HepG2 (cell line): ENCODE measurements around the gene CD4. TPM values are rescaled to one million over a fixed set of nuclear protein-coding genes. Genes with fewer than 3 reads are reported as not detected.

Experiments
- ATAC-seq: fragments of 200-7000 bp; cut with Tn5 transposase; 3 replicates; pipeline ENCODE4 v1.9.1; 2020; ENCODE audit warnings: mild to moderate bottlenecking, moderate library complexity
- BruUV-seq: library from RNA; stranded (reverse); fragments of 400-500 nt; replicated peaks from 2 replicates; lab custom pipeline; 2021; lab: Mats Ljungman, UMichigan
- CTCF ChIA-PET: fragments of 300-600 bp; formaldehyde crosslinking; extraction: SDS; loops from one replicate; lab custom pipeline; 2021; ENCODE audit warnings: low total read pairs, inconsistent platforms, low intra/inter-chr PET ratio; lab: Yijun Ruan, JAX
- POLR2A ChIA-PET: fragments of 350-600 bp; sonication (Branson Sonifier 250); formaldehyde crosslinking; loops from one replicate; lab custom pipeline; 2020; ENCODE audit warnings: antibody characterized with exemption, inconsistent platforms; lab: Yijun Ruan, JAX
- DNase-seq: peaks from one replicate; pipeline ENCODE4 v3.0.0-alpha.2; 2015; ENCODE audit warnings: low spot score
- FAIRE-seq: peaks from 3 replicates; lab custom pipeline; 2011; peaks lifted over from hg19 to GRCh38; lab: Jason Lieb, UNC
- H2AFZ ChIP-seq: one replicate; pipeline ENCODE4 v1.6.1; 2011; ENCODE audit warnings: low read length, inconsistent platforms
- H3K27ac ChIP-seq: fragments of 300-600 bp; 3 replicates; pipeline ENCODE4 v1.8.0; 2011; ENCODE audit warnings: mixed run types, mild to moderate bottlenecking, mixed read lengths, low read length, inconsistent platforms; ENCODE audit not compliant: insufficient read depth; ENCODE audit errors: extremely low read length
- H3K27me3 ChIP-seq, 2 experiments: fragments of 200-600 bp in 1 of 2; 2 replicates in 1 of 2; 3 replicates in 1 of 2; pipeline versions ENCODE4 v1.6.0 to v1.8.0; 2011; ENCODE audit warnings: low read length in 2 of 2, mild to moderate bottlenecking in 2 of 2, moderate library complexity in 2 of 2, inconsistent platforms in 1 of 2; ENCODE audit not compliant: insufficient read depth in 2 of 2, control insufficient read depth in 1 of 2
- H3K36me3 ChIP-seq, 2 experiments: fragments of 200-600 bp in 1 of 2; replicated peaks in 1 of 2; 2 replicates in 1 of 2; 3 replicates in 1 of 2; pipeline versions ENCODE4 v1.5.1 to v1.8.0; 2011; ENCODE audit warnings: low read length in 2 of 2, inconsistent platforms in 1 of 2; ENCODE audit not compliant: insufficient read depth in 2 of 2, control insufficient read depth in 1 of 2
- H3K4me1 ChIP-seq: 2 replicates; pipeline ENCODE4 v1.5.1; 2012; ENCODE audit warnings: low read length, inconsistent platforms; ENCODE audit not compliant: insufficient read depth
- H3K4me2 ChIP-seq: 2 replicates; pipeline ENCODE4 v1.6.0; 2011; ENCODE audit warnings: low read depth, low read length, inconsistent platforms
- H3K4me3 ChIP-seq, 3 experiments: fragments of 200-600 bp in 1 of 3; sonication (generic), shearing (Covaris generic) in 1 of 3; replicated peaks in 1 of 3; 2 replicates each; pipeline ENCODE4 v1.5.1; 2011 to 2016; ENCODE audit warnings: low read length in 3 of 3, inconsistent platforms in 2 of 3, low read depth in 2 of 3, mild to moderate bottlenecking in 2 of 3, control low read depth in 1 of 3, mixed read lengths in 1 of 3; ENCODE audit not compliant: insufficient read depth in 1 of 3
- H3K79me2 ChIP-seq: one replicate; pipeline ENCODE4 v1.6.1; 2011; ENCODE audit warnings: low read length, inconsistent platforms; ENCODE audit not compliant: insufficient read depth
- H3K9ac ChIP-seq: 2 replicates; pipeline ENCODE4 v1.6.0; 2011; ENCODE audit warnings: mild to moderate bottlenecking, low read depth, low read length, inconsistent platforms; ENCODE audit not compliant: insufficient read depth
- H3K9me3 ChIP-seq: 2 replicates; pipeline ENCODE4 v1.5.1; 2012; ENCODE audit warnings: mild to moderate bottlenecking, low read length
- H4K20me1 ChIP-seq: 2 replicates; pipeline ENCODE4 v1.6.0; 2011; ENCODE audit warnings: inconsistent platforms, mild to moderate bottlenecking, low read length, moderate library complexity; ENCODE audit not compliant: insufficient read depth
- ATF7-NPFF ChIP-seq: sonication (generic); formaldehyde crosslinking; IDR thresholded peaks from 2 replicates; pipeline ENCODE4 v1.8.1; 2023; ENCODE audit warnings: mild to moderate bottlenecking, low read depth, missing genetic modification reagents, moderate library complexity
- HCFC1 ChIP-seq: fragments of 150-350 bp; IDR thresholded peaks from 2 replicates; pipeline ENCODE4 v1.6.1; 2014; ENCODE audit warnings: low read depth, low read length
- ISL2 ChIP-seq: sonication (generic); formaldehyde crosslinking; IDR thresholded peaks from 2 replicates; pipeline ENCODE4 v1.5.0; 2020; ENCODE audit warnings: missing genetic modification reagents
- PHF21A ChIP-seq: sonication (generic); formaldehyde crosslinking; IDR thresholded peaks from 2 replicates; pipeline ENCODE4 v1.5.0; 2020; ENCODE audit warnings: mild to moderate bottlenecking, missing genetic modification reagents
- SP1 ChIP-seq, 2 experiments: fragments of 450-650 bp in 1 of 2; sonication (generic) in 1 of 2; formaldehyde crosslinking in 1 of 2; IDR thresholded peaks; 2 replicates each; pipeline versions ENCODE4 v1.4.0 to v1.6.1; 2016 to 2020; ENCODE audit warnings: missing genetic modification reagents in 1 of 2
- SRSF4 ChIP-seq: fragments of 200-400 bp; formaldehyde crosslinking; IDR thresholded peaks from one replicate; pipeline ENCODE4 v1.6.1; 2018; ENCODE audit warnings: mild to moderate bottlenecking, low read depth, low read length, moderate library complexity; ENCODE audit not compliant: poor library complexity, severe bottlenecking
- SRY ChIP-seq: sonication (generic); formaldehyde crosslinking; IDR thresholded peaks from 2 replicates; pipeline ENCODE4 v1.8.0; 2022; ENCODE audit warnings: mild to moderate bottlenecking, missing genetic modification reagents
- STAG1 ChIP-seq: sonication (generic); formaldehyde crosslinking; IDR thresholded peaks from 2 replicates; pipeline ENCODE4 v1.4.0; 2020; ENCODE audit warnings: missing genetic modification reagents
- YY1 ChIP-seq: IDR thresholded peaks from 2 replicates; pipeline ENCODE4 v1.6.1; 2011; ENCODE audit warnings: low read length, low read depth, moderate library complexity, mild to moderate bottlenecking; ENCODE audit not compliant: insufficient read depth, insufficient replicate concordance
- ZFP41 ChIP-seq: sonication (generic); formaldehyde crosslinking; IDR thresholded peaks from 2 replicates; pipeline ENCODE4 v1.4.0; 2020; ENCODE audit warnings: mild to moderate bottlenecking, missing genetic modification reagents, borderline replicate concordance
- ZNF225 ChIP-seq: sonication (generic); formaldehyde crosslinking; IDR thresholded peaks from 2 replicates; pipeline ENCODE4 v1.4.0; 2020; ENCODE audit warnings: mild to moderate bottlenecking, missing genetic modification reagents
- WGBS: methylation state at CpG from one replicate; pipeline ENCODE4 v1.1.6; 2017; ENCODE audit warnings: low lambda C conversion rate; 5-methylcytosine and 5-hydroxymethylcytosine counted together
- in situ Hi-C: cut with HindIII; loops from 2 replicates; pipeline ENCODE4 v1.10.0; 2017; ENCODE audit warnings: low pct_unique_long_range_greater_than_20kb; ENCODE audit not compliant: extremely low pct_ligation_motif_present
- intact Hi-C: fragments of 100-400 bp; cut with micrococcal nuclease; formaldehyde crosslinking; loops from one replicate; pipeline ENCODE4 v1.10.0; 2022; ENCODE audit not compliant: unreplicated experiment
- polyA plus RNA-seq, 8 experiments: library from polyadenylated mRNA; depleted of rRNA in 3 of 8; stranded (reverse) in 7 of 8; unstranded in 1 of 8; fragments of >200 nt; fragmentation: Illumina TruSeq in 4 of 8; extraction: Trizol in 4 of 8; gene quantifications; 2 replicates each; pipeline versions ENCODE4 v1.2.1 to v1.2.3, GENCODE V29; 2011 to 2016; ENCODE audit warnings: low read depth in 4 of 8, missing spikeins in 1 of 8, mixed read lengths in 1 of 8; ENCODE audit not compliant: insufficient read depth in 1 of 8
- total RNA-seq, 5 experiments: library from RNA; depleted of rRNA; stranded (reverse); fragments of >200 nt; fragmentation: Illumina TruSeq; extraction: Trizol; gene quantifications; 2 replicates each; pipeline ENCODE4 v1.2.3, GENCODE V29; 2016; ENCODE audit warnings: low read depth in 1 of 5
- TF ChIP-seq, protein P1 (sequence below): sonication (generic); formaldehyde crosslinking; IDR thresholded peaks from 2 replicates; pipeline ENCODE4 v1.4.0; 2020; ENCODE audit warnings: mild to moderate bottlenecking, missing genetic modification reagents
- TF ChIP-seq, protein P2 (sequence below): IDR thresholded peaks from 2 replicates; pipeline ENCODE4 v1.6.1; 2018; ENCODE audit warnings: missing genetic modification reagents, mild to moderate bottlenecking, missing compliant biosample characterization
- TF ChIP-seq, protein P3 (sequence below): conservative IDR thresholded peaks from 2 replicates; pipeline ENCODE4 v1.6.1; 2018; ENCODE audit warnings: missing genetic modification reagents

Gene CD4
- total and polyA plus RNA-seq, 2 of the 13 experiments (the other 11 are each of a cell fraction or from before 2014, with no cell fraction given): 0.07 to 0.95 TPM

DNA sequence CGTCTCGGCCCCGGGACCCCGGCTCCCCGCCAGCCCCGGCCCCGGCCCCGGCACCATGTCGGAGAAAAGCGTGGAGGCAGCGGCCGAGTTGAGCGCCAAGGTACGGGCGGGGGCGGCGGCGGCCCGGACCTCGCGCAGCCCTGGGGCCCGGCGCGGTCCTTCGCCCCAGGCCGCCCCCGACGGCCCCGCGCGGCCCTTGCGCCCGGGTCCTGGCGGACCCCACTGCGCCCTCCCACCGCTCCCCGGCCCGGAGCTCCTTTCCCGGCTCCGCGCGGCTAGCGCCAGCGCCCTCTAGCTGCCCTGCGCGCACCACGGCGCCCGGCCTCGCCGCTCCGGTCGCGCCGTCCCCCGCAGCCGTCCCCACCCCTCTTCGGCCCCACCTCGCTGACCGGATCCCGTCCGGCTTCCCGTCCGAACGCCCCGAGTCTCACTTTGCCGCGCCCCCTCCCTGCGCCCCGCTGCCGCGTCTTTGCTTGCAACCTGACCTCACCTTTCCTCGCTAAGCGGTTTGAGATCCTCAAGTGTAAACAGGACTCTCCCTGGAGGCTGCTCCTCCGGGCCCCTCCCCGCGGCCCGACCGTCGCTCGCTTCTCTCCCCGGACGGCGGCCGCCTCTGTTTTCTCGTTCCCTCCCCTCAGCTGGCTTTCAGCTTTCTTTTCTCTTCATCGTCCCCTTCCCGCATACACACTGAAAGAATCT is 22.5 kb upstream of the CD4 start:
- Histone ChIP-seq H3K9ac (peak overlapping the region; percentile 90), H3K27me3 (no peaks in the 10 kb centered on the region), H2AFZ (no peak overlapping the region), H3K27ac (peak overlapping the region; percentile 88), H3K4me1 (peaks cover 74% of the 10 kb centered on the region), H3K9me3 (no peaks in the 10 kb centered on the region), H3K36me3 (peaks cover 0 to 11% of the 10 kb centered on the region in 2 experiments; a peak in 1 of 5 replicates), H3K79me2 (peaks cover 20% of the 10 kb centered on the region), H3K4me3 (peak overlapping the region; percentile 81 to 91 (median 86)), H3K4me2 (peak overlapping the region; percentile 93), H4K20me1 (0 out of 2 replicates have a peak, but pooled peaks cover 6% of the 10 kb centered on the region)
- ChIA-PET CTCF (interaction anchor here (1.2 to 2.3 kb wide), 2 partner anchors 13 kb away, joined by 4 to 13 read pairs; partner anchors contain the start of gene MLF2), POLR2A (interaction anchor here (0.5 to 8.3 kb wide), 13 partner anchors 10 to 179 kb away, joined by 3 to 162 read pairs (median 6); partner anchors contain the start of genes C12orf57, CD4, CDCA3 and COPS7A)
- under 1% methylated on average over 29 of the region's 88 CpGs for WGBS
- peak; percentile 44 for DNase-seq
- in situ Hi-C loops: no loop called here
- intact Hi-C loops: no loop called here
- no TSS peak for BruUV-seq
- FAIRE-seq: no peak
- ATAC-seq: peak; percentile 62
- no peak for TF ChIP-seq SRSF4
- TF ChIP-seq ATF7-NPFF (CRISPR knock-in tag): 0 out of 2 replicates have a peak, but pooled peaks have one; percentile 25
- peak; percentile 67 for TF ChIP-seq YY1
- TF ChIP-seq, protein P1, sequence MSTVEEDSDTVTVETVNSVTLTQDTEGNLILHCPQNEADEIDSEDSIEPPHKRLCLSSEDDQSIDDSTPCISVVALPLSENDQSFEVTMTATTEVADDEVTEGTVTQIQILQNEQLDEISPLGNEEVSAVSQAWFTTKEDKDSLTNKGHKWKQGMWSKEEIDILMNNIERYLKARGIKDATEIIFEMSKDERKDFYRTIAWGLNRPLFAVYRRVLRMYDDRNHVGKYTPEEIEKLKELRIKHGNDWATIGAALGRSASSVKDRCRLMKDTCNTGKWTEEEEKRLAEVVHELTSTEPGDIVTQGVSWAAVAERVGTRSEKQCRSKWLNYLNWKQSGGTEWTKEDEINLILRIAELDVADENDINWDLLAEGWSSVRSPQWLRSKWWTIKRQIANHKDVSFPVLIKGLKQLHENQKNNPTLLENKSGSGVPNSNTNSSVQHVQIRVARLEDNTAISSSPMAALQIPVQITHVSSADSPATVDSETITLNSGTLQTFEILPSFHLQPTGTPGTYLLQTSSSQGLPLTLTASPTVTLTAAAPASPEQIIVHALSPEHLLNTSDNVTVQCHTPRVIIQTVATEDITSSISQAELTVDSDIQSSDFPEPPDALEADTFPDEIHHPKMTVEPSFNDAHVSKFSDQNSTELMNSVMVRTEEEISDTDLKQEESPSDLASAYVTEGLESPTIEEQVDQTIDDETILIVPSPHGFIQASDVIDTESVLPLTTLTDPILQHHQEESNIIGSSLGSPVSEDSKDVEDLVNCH (CRISPR knock-in tag): no peak
- TF ChIP-seq ZNF225 (CRISPR knock-in tag): no peak
- no peak for TF ChIP-seq SRY (CRISPR knock-in tag)
- 0 out of 2 replicates have a peak, but pooled peaks have one; percentile 5 for TF ChIP-seq PHF21A (CRISPR knock-in tag)
- TF ChIP-seq ZFP41: no peak
- TF ChIP-seq, protein P2, sequence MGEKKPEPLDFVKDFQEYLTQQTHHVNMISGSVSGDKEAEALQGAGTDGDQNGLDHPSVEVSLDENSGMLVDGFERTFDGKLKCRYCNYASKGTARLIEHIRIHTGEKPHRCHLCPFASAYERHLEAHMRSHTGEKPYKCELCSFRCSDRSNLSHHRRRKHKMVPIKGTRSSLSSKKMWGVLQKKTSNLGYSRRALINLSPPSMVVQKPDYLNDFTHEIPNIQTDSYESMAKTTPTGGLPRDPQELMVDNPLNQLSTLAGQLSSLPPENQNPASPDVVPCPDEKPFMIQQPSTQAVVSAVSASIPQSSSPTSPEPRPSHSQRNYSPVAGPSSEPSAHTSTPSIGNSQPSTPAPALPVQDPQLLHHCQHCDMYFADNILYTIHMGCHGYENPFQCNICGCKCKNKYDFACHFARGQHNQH (CRISPR knock-in tag): no peak
- TF ChIP-seq, protein P3, sequence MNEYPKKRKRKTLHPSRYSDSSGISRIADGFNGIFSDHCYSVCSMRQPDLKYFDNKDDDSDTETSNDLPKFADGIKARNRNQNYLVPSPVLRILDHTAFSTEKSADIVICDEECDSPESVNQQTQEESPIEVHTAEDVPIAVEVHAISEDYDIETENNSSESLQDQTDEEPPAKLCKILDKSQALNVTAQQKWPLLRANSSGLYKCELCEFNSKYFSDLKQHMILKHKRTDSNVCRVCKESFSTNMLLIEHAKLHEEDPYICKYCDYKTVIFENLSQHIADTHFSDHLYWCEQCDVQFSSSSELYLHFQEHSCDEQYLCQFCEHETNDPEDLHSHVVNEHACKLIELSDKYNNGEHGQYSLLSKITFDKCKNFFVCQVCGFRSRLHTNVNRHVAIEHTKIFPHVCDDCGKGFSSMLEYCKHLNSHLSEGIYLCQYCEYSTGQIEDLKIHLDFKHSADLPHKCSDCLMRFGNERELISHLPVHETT (CRISPR knock-in tag): peak; percentile 49; the same call in 1 of the 2 replicates
- TF ChIP-seq STAG1 (CRISPR knock-in tag): peak; percentile 37; the same call in 1 of the 2 replicates
- TF ChIP-seq HCFC1: no peak
- TF ChIP-seq ISL2 (CRISPR knock-in tag): no peak
- no peak for TF ChIP-seq SP1 (IDR thresholded peaks at IDR 0.05)
- peak; percentile 32; the same call in 1 of the 2 replicates for TF ChIP-seq SP1 (CRISPR knock-in tag; IDR thresholded peaks at IDR 0.05)
